ENCODE measurements around the gene UHMK1.
"Not testable (repeated sequence)": the region's sequence is repeated elsewhere in the genome, so short reads cannot be mapped to it uniquely, and the experiment has no call there.

- not testable (repeated sequence) for TF ChIP-seq CTCF (IDR thresholded peaks at IDR 0.05); POLR2AphosphoS5 (IDR thresholded peaks at IDR 0.05; ENCODE audit: low read depth, low read length); SIN3A (IDR thresholded peaks at IDR 0.05; ENCODE audit: borderline replicate concordance, insufficient read depth, low read depth, low read length); TCF7L2 (IDR thresholded peaks at IDR 0.05; ENCODE audit: low read depth, low read length); REST (IDR thresholded peaks at IDR 0.05; ENCODE audit: insufficient read depth in 1 of 2, low read depth in 2 of 2, low read length in 1 of 2)
Measured at GRCh38 chr1:162495531-162496233, 1.9 kb upstream of the UHMK1 start.

Data from Panc1 (cell line).